ENCODE measurements around the gene SCYGR6.
A peak's percentile ranks its signal among the peaks of the same experiment; 100 is the strongest.

Gene SCYGR6

GRCh38 chr2:227717687-227718567, 6.6 kb downstream of the SCYGR6 start, which contains the start of gene SLC19A3:
SLC19A3 (minus strand) TSS chr2:227718028; CDS start chr2:227702318, 15,710 bp downstream.
- intact Hi-C loops (cut with DNase I) = no loop called here
- DNase-seq = peak; percentile 60 to 96 (median 70)

- DNase-seq = no peak
- intact Hi-C loops (cut with DNase I) = no loop called here
These were observed 8.1 kb downstream of the SCYGR6 start for GRCh38 chr2:227716501-227716900.

GRCh38 chr2:227713291-227713690, 11.3 kb downstream of the SCYGR6 start:
- intact Hi-C loops (cut with DNase I) = no loop called here
- no peak for DNase-seq

DNA sequence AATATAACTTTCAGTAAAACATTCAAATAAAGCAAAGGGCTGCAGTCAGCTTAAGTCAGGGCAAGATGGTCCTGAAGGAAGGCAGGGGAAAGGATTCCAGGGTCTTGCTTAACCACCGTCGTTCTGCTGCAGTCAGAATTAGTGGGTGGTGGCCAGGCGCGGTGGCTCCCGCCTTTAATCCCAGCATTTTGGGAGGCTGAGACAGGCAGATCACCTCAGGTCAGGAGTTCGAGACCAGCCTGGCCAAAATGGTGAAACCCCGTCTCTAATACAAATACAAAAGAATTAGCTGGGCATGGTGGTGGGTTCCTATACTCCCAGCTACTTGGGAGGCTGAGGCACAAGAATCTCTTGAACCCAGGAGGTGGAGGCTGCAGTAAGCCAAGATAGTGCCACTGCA, 13.6 kb downstream of the SCYGR6 start:
- intact Hi-C loops (cut with DNase I) = no loop called here
- no peak for DNase-seq

DNA sequence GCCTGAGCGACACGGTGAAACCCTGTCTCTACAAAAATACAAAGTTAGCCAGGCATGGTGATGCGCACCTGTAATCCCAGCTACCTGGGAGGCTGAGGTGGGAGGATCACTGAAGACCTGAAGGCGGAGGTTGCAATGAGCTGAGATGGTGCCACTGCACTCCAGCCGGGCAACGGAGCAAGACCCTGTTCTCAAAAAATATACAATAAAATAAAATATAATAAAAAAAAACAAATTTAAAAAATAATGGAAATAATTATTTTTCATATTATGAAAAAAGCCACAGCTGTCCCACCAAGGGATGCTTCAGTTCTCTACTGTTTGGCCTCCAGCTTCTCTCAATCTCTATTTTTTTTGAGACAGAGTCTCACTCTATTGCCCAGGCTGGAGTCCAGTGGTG, 17.2 kb downstream of the SCYGR6 start:
- intact Hi-C loops (cut with DNase I) = no loop called here
- no peak for DNase-seq

DNA sequence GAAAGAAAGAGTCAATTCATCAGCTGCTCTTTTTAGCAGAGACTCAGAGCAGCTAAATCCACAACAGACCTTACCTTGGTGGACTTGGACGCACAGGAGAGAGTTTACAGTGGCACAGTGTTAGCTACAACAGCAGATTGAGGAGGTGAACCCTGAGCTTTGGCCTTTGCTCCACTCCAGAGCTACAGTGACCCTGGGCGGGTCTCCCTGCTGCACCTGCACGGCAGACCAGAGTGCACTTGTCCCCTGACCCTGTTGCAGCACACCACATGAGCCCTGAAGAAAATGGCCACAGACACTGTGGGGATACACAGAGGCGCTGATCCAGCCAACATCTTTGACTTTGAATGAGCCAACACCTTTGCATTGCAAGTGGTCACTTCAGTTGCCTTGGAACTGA, 17.7 kb downstream of the SCYGR6 start:
- intact Hi-C loops (cut with DNase I) = no loop called here
- no peak for DNase-seq

GRCh38 chr2:227703961-227704360, 20.6 kb downstream of the SCYGR6 start:
- intact Hi-C loops (cut with DNase I) = no loop called here
- DNase-seq = no peak

- no peak for DNase-seq
- intact Hi-C loops (cut with DNase I) = no loop called here
These were observed 21.3 kb downstream of the SCYGR6 start for GRCh38 chr2:227703280-227703732.

GRCh38 chr2:227701556-227701955, 23.0 kb downstream of the SCYGR6 start:
- intact Hi-C loops (cut with DNase I) = no loop called here
- DNase-seq = no peak

GRCh38 chr2:227696990-227697679, 27.4 kb downstream of the SCYGR6 start:
- intact Hi-C loops (cut with DNase I) = no loop called here
- DNase-seq = no peak

DNA sequence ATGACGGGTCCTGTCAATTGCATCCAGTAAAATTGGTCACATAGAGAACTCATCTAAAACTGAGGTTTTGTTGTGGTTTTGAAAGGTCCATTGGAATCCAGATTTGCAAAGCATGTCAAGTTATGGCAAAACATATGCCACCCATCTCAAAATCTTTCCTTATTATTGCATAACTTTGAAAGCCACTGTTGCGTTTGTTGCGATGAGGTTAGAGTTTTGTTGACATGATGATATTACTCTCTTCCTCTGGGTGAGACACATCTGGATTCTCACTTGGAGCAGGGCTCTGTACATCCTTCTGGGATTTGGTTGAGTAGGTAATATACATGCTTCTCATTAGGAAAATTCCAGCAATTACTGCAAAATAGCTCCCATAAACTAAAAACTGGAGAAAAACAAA, 37.4 kb downstream of the SCYGR6 start:
- DNase-seq = no peak

GRCh38 chr2:227684258-227684657, 40.3 kb downstream of the SCYGR6 start:
- intact Hi-C loops (cut with DNase I) = no loop called here
- no peak for DNase-seq

More for the DNA sequence above, 37.4 kb downstream of the SCYGR6 start:
- intact Hi-C loops (cut with DNase I) = no loop called here

GRCh38 chr2:227677928-227678327, 46.6 kb downstream of the SCYGR6 start:
- DNase-seq = no peak
- intact Hi-C loops (cut with DNase I) = no loop called here

- intact Hi-C loops (cut with DNase I) = no loop called here
These were observed 50.1 kb downstream of the SCYGR6 start for GRCh38 chr2:227674485-227674884.

More at GRCh38 chr2:227674485-227674884, 50.1 kb downstream of the SCYGR6 start:
- no peak for DNase-seq

All from posterior cingulate gyrus (tissue), 11 donors.